ENCODE results near the gene IRX3.

DNA sequence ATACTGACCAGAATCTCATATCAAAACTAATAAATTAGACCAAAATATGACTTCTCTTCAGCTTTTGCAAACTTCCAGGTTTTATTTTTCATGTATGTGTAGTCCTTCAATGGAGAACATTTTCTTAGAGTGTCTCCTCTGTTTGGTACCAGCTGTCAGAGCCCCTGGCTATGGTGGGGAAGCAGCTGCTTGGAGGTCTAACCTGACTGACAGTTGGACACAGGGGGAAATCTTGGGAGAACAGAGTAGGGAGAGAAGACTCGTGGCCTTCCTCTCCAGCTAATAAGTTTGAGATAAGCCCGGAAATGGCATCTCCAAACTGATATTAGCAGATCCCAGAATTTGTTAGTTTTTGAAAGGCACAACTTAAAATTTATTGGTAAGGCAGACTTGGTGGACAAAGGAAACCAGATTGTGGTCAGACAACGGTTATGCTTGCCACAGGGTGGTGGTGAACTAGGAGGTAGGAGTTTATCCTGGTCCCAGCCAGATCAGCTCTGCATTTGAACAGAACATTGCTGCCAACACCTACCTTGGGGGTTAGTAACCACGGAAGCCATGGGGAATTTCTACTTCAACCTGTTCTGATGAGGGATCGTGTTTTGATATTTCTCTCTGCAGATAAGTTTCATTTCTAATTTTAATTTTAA lies 39.2 kb upstream of the IRX3 start:
- TF ChIP-seq POLR2A (IDR thresholded peaks at IDR 0.05), result no peak
- TF ChIP-seq, protein P1, sequence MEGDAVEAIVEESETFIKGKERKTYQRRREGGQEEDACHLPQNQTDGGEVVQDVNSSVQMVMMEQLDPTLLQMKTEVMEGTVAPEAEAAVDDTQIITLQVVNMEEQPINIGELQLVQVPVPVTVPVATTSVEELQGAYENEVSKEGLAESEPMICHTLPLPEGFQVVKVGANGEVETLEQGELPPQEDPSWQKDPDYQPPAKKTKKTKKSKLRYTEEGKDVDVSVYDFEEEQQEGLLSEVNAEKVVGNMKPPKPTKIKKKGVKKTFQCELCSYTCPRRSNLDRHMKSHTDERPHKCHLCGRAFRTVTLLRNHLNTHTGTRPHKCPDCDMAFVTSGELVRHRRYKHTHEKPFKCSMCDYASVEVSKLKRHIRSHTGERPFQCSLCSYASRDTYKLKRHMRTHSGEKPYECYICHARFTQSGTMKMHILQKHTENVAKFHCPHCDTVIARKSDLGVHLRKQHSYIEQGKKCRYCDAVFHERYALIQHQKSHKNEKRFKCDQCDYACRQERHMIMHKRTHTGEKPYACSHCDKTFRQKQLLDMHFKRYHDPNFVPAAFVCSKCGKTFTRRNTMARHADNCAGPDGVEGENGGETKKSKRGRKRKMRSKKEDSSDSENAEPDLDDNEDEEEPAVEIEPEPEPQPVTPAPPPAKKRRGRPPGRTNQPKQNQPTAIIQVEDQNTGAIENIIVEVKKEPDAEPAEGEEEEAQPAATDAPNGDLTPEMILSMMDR (IDR thresholded peaks at IDR 0.05), result no peak
- no peak for TF ChIP-seq POLR2AphosphoS5 (IDR thresholded peaks at IDR 0.05)

All from breast epithelium (tissue), 3 donors.